DLD1 (cell line): ENCODE data around the gene SYCP3.
"Not testable (repeated sequence)": the region's sequence is repeated elsewhere in the genome, so short reads cannot be mapped to it uniquely, and the experiment has no call there.

ENCODE experiments used
- in situ Hi-C: cut with HindIII; loops from 2 replicates; pipeline ENCODE4 v1.10.0; 2017; ENCODE audit warnings: low sequenced_read_pairs

Gene SYCP3

DNA sequence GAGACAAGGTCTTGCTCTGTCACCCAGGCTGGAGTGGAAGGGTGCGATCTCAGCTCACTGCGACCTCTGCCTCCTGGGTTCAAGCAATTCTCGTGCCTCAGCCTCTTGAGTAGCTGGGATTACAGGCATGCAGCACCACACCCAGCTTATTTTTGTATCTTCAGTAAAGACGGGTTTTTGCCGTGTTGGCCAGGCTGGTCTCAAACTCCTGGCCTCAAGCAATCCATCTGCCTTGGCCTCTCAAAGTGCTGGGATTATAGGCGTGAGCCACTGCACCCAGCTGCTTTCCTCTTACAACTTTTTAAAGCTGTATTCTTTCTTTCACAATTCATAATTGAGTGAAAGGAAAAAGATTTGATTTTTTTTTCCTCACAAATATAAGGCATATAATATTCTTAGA, 57.6 kb downstream of the SYCP3 start:
- in situ Hi-C loops, result not testable (repeated sequence)

- in situ Hi-C loops, result no loop called here
Measured at GRCh38 chr12:101680647-101681046, 58.6 kb downstream of the SYCP3 start.

DNA sequence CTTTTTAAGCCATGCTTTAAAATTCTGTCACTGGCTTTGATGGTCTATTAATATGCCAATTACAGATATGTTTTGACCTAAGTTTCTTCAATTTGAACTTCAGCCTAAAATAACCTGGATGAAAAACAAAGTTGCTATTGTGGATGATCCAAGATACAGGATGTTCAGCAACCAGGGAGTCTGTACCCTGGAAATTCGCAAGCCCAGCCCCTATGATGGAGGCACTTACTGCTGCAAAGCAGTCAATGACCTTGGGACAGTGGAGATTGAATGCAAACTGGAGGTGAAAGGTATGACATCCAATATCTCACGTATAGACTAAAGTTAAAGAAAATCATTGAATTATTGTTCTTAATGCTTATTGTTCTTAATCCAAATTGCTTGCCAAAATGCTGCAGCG, 59.0 kb downstream of the SYCP3 start:
- in situ Hi-C loops, result no loop called here
